Common myeloid progenitor, CD34-positive (primary cell): ENCODE results near the gene PSKH1.
"Not testable (repeated sequence)": the region's sequence is repeated elsewhere in the genome, so short reads cannot be mapped to it uniquely, and the experiment has no call there.

Source experiments
- CTCF ChIA-PET: fragments of 350-600 bp; sonication (Branson Sonifier 250); formaldehyde crosslinking; loops from one replicate; lab custom pipeline; 2021; ENCODE audit warnings: antibody characterized with exemption; lab: Charles Lee
- POLR2A ChIA-PET: fragments of 350-600 bp; sonication (Branson Sonifier 250); formaldehyde crosslinking; loops from one replicate; lab custom pipeline; 2021; ENCODE audit warnings: antibody characterized with exemption; lab: Charles Lee
- DNase-seq, 3 donors: peaks; one replicate each; pipeline versions ENCODE4 v3.0.0 to v3.0.0-alpha.2; 2013
- H3K27ac ChIP-seq, 2 experiments: 1 replicate in 1 of 2; 2 replicates in 1 of 2; pipeline ENCODE4 v1.7.0; 2013; ENCODE audit warnings: inconsistent platforms in 2 of 2, low read length in 2 of 2, mild to moderate bottlenecking in 2 of 2, low read depth in 1 of 2, moderate library complexity in 1 of 2; ENCODE audit not compliant: severe bottlenecking in 2 of 2, insufficient read depth in 1 of 2, poor library complexity in 1 of 2
- H3K27me3 ChIP-seq, 5 experiments: replicated peaks in 2 of 5; 1 replicate in 3 of 5; 2 replicates in 2 of 5; pipeline versions ENCODE4 v1.6.1 to v1.7.0; 2013; ENCODE audit warnings: low read length in 4 of 5, mild to moderate bottlenecking in 2 of 5, moderate library complexity in 2 of 5, inconsistent platforms in 1 of 5; ENCODE audit not compliant: insufficient read depth in 5 of 5, control insufficient read depth in 4 of 5
- H3K36me3 ChIP-seq, 4 experiments: 1 replicate in 2 of 4; 2 replicates in 2 of 4; pipeline versions ENCODE4 v1.6.1 to v1.7.0; 2013; ENCODE audit warnings: low read length in 3 of 4, control low read depth in 1 of 4, mild to moderate bottlenecking in 1 of 4; ENCODE audit not compliant: control insufficient read depth in 4 of 4, insufficient read depth in 4 of 4
- H3K4me1 ChIP-seq, 4 experiments: 1 replicate in 3 of 4; 2 replicates in 1 of 4; pipeline versions ENCODE4 v1.6.1 to v1.7.1; 2013; ENCODE audit warnings: low read length in 3 of 4, mild to moderate bottlenecking in 3 of 4, control low read depth in 1 of 4, inconsistent platforms in 1 of 4, moderate library complexity in 1 of 4; ENCODE audit not compliant: control insufficient read depth in 4 of 4, insufficient read depth in 4 of 4; ENCODE audit errors: control extremely low read depth in 1 of 4
- H3K4me3 ChIP-seq, 7 experiments: 1 replicate in 4 of 7; 2 replicates in 3 of 7; pipeline versions ENCODE4 v1.5.1 to v1.7.0; 2013; ENCODE audit warnings: mild to moderate bottlenecking in 7 of 7, low read length in 6 of 7, moderate library complexity in 6 of 7, inconsistent platforms in 2 of 7, low read depth in 2 of 7, control low read depth in 1 of 7; ENCODE audit not compliant: insufficient read depth in 4 of 7, control insufficient read depth in 1 of 7; ENCODE audit errors: extremely low read depth in 1 of 7
- H3K9me3 ChIP-seq, 5 experiments: 1 replicate in 4 of 5; 2 replicates in 1 of 5; pipeline versions ENCODE4 v1.6.1 to v1.7.1; 2013; ENCODE audit warnings: low read length in 4 of 5, mild to moderate bottlenecking in 2 of 5, inconsistent platforms in 1 of 5, low read depth in 1 of 5, moderate library complexity in 1 of 5; ENCODE audit not compliant: control insufficient read depth in 4 of 5, insufficient read depth in 2 of 5; ENCODE audit errors: control extremely low read depth in 1 of 5
- WGBS: methylation state at CpG from one replicate; pipeline ENCODE4 v1.1.5; 2013; ENCODE audit not compliant: insufficient coverage; 5-methylcytosine and 5-hydroxymethylcytosine counted together

Gene PSKH1

DNA sequence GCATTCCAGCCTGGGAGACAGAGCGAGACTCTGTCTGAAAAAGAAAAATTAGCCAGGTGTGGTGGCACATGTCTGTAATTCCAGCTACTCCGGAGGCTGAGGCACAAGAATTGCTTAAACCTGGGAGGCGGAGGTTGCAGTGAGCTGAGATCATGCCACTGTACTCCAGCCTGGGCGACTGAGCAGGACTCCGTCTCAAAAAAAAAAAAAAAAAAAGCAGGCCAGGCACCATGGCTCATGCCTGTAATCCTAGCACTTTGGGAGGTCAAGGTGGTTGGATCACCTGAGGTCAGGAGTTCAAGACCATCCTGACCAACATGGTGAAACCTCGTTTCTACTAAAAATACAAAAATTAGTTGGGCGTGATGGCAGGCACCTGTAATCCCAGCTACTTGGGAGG lies 79.2 kb downstream of the PSKH1 start:
- not testable (repeated sequence) for DNase-seq, H3K27me3 ChIP-seq, H3K27ac ChIP-seq, H3K9me3 ChIP-seq, H3K4me3 ChIP-seq, H3K36me3 ChIP-seq
- POLR2A ChIA-PET = interaction anchor here (0.6 kb wide), 1 partner anchor 356 kb away, joined by 3 read pairs; no protein-coding TSS in a partner anchor
- 92% methylated on average over 5 of the region's 7 CpGs for WGBS
- CTCF ChIA-PET = interaction anchor here (1.4 to 7.6 kb wide), 5 partner anchors 12 to 93 kb away, joined by 4 to 69 read pairs (median 4); partner anchors contain the start of gene DPEP3
- peaks cover 0 to 19% (median 13%) of the 10 kb centered on the region in 4 experiments for H3K4me1 ChIP-seq

DNA sequence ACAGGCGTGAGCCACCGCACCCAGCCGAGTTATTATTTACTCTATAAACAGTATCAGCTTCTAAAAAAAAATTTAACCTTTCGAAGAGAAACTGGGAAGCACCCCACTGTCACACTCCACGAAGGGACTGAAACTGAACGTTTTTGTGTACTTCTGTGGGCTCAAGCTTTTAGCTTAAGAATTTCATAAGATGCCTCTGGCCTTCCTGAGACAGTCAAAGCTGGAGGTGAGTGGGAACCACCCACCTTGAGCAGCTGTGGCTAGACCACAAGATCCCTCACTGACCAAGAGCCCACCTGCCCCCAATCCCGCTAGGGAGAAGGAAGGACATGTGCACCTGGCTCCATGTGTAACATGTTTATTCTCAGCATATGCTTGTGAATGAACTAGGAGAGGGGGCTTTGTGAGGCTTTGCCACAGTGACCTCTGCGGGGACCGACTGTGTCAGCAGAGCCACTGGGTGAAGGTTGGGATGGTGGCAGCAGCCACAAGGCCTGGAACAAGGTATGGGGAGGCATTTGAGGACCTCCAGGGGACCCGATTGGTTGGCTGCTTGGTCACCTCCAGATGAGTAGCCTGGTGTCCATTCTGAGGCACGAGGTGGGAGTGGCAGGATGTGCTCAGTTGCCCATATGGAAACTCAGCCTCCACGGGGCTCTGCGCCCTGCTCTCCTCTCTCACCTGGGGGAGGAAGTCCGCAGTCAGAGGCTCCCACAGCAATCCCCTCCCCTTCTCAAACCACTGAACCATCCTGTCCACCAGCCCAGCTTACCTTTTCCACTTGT lies 82.5 kb downstream of the PSKH1 start:
- ChIA-PET POLR2A (no interaction called here), CTCF (no interaction called here)
- Histone ChIP-seq H3K27me3 (no peaks in the 10 kb centered on the region), H3K4me3 (no peak overlapping the region), H3K9me3 (no peaks in the 10 kb centered on the region), H3K4me1 (no peaks in the 10 kb centered on the region), H3K36me3 (no peaks in the 10 kb centered on the region), H3K27ac (no peak overlapping the region)
- WGBS = 92% methylated on average over 9 of the region's 14 CpGs
- DNase-seq = no peak

DNA sequence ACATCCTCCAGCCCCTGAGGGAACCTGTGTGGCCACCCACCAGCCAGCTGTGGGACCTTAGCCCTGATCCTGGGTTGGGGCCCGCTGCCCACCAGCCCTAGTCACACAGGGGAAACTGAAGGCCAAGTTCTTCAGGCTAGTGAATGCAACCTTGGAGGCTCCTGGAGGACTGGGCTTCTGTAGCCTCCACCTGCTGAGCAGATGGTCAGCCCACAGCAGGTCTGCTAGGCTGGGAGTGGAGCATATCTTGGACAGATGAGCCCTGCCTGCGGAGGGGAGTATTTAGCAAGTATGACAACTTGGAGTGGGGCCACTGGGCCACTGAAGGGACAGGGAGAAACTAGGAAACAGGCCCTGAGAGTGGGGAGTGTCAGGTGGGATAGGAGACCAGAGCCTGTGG lies 83.2 kb downstream of the PSKH1 start:
- Histone ChIP-seq H3K9me3 (no peaks in the 10 kb centered on the region), H3K4me3 (no peak overlapping the region), H3K36me3 (no peaks in the 10 kb centered on the region), H3K27me3 (no peaks in the 10 kb centered on the region), H3K4me1 (no peaks in the 10 kb centered on the region), H3K27ac (no peak overlapping the region)
- 100% methylated on average over 2 of the region's 2 CpGs for WGBS
- ChIA-PET CTCF (no interaction called here), POLR2A (no interaction called here)
- DNase-seq = no peak

DNA sequence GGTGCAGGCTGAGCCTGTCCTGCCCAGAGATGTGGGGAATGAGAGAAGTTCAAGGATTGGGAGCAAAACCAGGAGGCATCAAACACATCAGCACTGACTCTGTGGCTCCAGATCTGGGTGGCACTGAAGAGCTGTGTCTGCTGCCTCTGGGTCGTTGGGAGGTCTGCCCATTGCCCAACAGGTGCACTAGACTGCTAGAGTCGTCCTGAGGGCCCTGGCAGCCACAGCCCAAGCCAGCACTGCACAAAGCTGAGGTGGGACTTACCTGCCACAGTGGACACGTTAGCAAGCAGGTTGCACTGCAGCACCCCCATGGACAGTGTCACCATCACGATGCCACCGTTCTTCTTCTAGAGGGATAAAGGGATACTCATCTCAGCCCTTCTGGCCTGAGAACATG lies 84.0 kb downstream of the PSKH1 start:
- no peaks in the 10 kb centered on the region for H3K27me3 ChIP-seq
- H3K4me1 ChIP-seq = no peaks in the 10 kb centered on the region
- ChIA-PET POLR2A (no interaction called here), CTCF (interaction anchor here (1.0 to 1.4 kb wide), 2 partner anchors 15 to 62 kb away, joined by 3 read pairs; no protein-coding TSS in a partner anchor)
- 86% methylated on average over 5 of the region's 5 CpGs for WGBS
- no peak overlapping the region for H3K4me3 ChIP-seq
- H3K27ac ChIP-seq = no peak overlapping the region
- no peak for DNase-seq
- H3K9me3 ChIP-seq = no peaks in the 10 kb centered on the region
- no peaks in the 10 kb centered on the region for H3K36me3 ChIP-seq

DNA sequence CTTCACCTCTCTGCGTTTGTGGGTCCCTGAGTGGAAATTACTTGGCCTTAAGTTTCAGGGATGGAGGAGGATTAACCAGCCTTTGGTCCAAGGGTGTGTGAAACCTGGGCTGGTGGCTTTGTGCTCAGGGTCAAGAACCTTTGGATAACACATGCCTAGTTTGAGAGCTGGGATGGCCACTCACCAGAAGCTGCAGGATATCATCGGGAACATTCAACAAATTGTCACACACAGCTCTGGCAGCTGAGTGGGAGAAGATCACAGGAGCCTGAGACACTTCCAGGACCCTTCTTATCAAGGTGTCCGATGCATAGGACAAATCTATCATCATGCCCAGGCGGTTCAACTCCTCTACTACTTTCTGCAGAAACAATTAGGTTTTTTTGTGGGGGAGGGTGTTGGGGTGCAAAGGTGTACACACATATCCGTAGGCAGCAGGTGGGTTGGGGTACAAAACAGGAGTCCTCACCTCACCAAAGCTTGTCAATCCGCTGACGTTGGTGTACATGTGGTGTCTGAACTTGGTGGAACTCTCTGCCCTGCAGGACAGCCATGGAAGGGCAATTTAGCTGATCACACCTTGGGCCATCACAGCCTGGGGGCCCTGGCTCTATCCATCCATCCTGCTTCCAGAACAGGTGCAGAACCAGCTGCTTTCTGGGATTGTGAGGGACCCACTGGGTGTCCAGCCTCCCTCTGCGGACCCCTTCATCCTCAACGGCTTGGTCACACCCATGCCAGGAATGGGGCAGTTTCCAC lies 84.6 kb downstream of the PSKH1 start:
- Histone ChIP-seq H3K9me3 (no peaks in the 10 kb centered on the region), H3K4me3 (no peak overlapping the region), H3K27ac (no peak overlapping the region), H3K36me3 (no peaks in the 10 kb centered on the region), H3K4me1 (no peaks in the 10 kb centered on the region), H3K27me3 (no peaks in the 10 kb centered on the region)
- no peak for DNase-seq
- POLR2A ChIA-PET = no interaction called here
- 96% methylated on average over 8 of the region's 9 CpGs for WGBS
- CTCF ChIA-PET = interaction anchor here (0.8 to 1.4 kb wide), 5 partner anchors 9 to 62 kb away, joined by 3 to 4 read pairs (median 3); no protein-coding TSS in a partner anchor
